MCF 10A (cell line): Measurements from ENCODE around the gene STOM. TPM values are rescaled to one million over a fixed set of nuclear protein-coding genes. Genes with fewer than 3 reads are reported as not detected.
A peak's percentile ranks its signal among the peaks of the same experiment; 100 is the strongest.

Experiments
- BruUV-seq: library from RNA; stranded (reverse); fragments of 400-500 nt; replicated peaks from 2 replicates; lab custom pipeline; 2021; lab: Mats Ljungman, UMichigan
- CTCF ChIA-PET: fragments of 300-600 bp; sonication (Branson Sonifier 250); formaldehyde crosslinking; extraction: SDS; loops from one replicate; lab custom pipeline; 2021; ENCODE audit warnings: antibody characterized with exemption, inconsistent platforms; lab: Yijun Ruan, JAX
- POLR2A ChIA-PET: fragments of 300-600, 350-650 bp; sonication (Branson Sonifier 250); formaldehyde crosslinking; extraction: SDS; loops from one replicate; lab custom pipeline; 2020; ENCODE audit warnings: antibody characterized with exemption, inconsistent platforms; lab: Yijun Ruan, JAX
- DNase-seq: peaks from one replicate; pipeline ENCODE4 v3.0.0-alpha.2; 2018; ENCODE audit not compliant: unreplicated experiment
- H3K27ac Mint-ChIP-seq: one replicate; pipeline ENCODE4 v1.8.0; 2022; ENCODE audit warnings: mild to moderate bottlenecking, low read depth, mixed read lengths; ENCODE audit not compliant: unreplicated experiment
- H3K27me3 Mint-ChIP-seq: one replicate; pipeline ENCODE4 v1.8.0; 2022; ENCODE audit warnings: mixed read lengths; ENCODE audit not compliant: insufficient read depth, unreplicated experiment
- H3K36me3 Mint-ChIP-seq: one replicate; pipeline ENCODE4 v1.8.0; 2022; ENCODE audit warnings: mild to moderate bottlenecking, moderate library complexity, mixed read lengths; ENCODE audit not compliant: insufficient read depth, unreplicated experiment
- H3K4me1 Mint-ChIP-seq: one replicate; pipeline ENCODE4 v1.8.0; 2022; ENCODE audit warnings: mixed read lengths; ENCODE audit not compliant: insufficient read depth, unreplicated experiment
- H3K4me3 Mint-ChIP-seq: one replicate; pipeline ENCODE4 v1.8.0; 2022; ENCODE audit warnings: mild to moderate bottlenecking, moderate library complexity, mixed read lengths; ENCODE audit not compliant: unreplicated experiment
- H3K9me3 Mint-ChIP-seq: one replicate; pipeline ENCODE4 v1.8.0; 2022; ENCODE audit warnings: mixed read lengths; ENCODE audit not compliant: unreplicated experiment
- intact Hi-C: fragments of 100-400 bp; cut with micrococcal nuclease; formaldehyde crosslinking; loops from 2 replicates; pipeline ENCODE4 v1.14.1; 2022
- total RNA-seq: library from RNA; stranded (reverse); gene quantifications from 2 replicates; pipeline ENCODE4 v1.2.3, GENCODE V29; 2022
- TF ChIP-seq, protein P1 (sequence below): fragments of 200-600 bp; IDR thresholded peaks from one replicate; pipeline ENCODE4 v1.8.0; 2022; ENCODE audit warnings: antibody characterized with exemption, mild to moderate bottlenecking; ENCODE audit not compliant: unreplicated experiment

The STOM gene
- total RNA-seq, 1 experiment from 2014 or later: 231 TPM

DNA sequence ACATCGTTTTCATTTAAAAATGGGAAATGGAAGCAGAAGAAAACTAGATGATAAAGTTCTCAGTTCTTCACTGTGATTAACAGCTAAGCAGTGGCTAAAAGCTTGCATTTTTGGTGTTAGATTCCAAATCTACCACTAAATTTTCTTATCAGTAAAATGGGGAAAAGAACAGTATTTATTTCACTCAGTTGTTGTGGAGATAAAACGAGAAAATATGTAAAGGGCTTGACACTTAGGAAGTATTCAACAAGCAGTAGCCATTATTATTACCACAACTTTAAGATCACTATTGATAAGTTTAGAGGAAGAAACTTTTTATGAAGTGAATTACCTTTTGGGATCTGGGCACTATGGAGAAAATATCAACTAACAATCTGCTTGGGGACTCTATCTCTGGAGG lies 4.5 kb downstream of the STOM start:
- no TSS peak for BruUV-seq
- no peak for DNase-seq
- H3K27ac Mint-ChIP-seq: peak overlapping the region; percentile 1
- peaks cover 59% of the 10 kb centered on the region for H3K36me3 Mint-ChIP-seq
- intact Hi-C loops: no loop called here
- peaks cover 40% of the 10 kb centered on the region for H3K4me1 Mint-ChIP-seq
- POLR2A ChIA-PET: interaction anchor here (0.6 to 4.4 kb wide), 8 partner anchors 8 to 150 kb away, joined by 3 to 73 read pairs (median 6); no protein-coding TSS in a partner anchor
- CTCF ChIA-PET: interaction anchor here (1.2 to 3.6 kb wide), 3 partner anchors 33 to 83 kb away, joined by 3 to 19 read pairs (median 16); no protein-coding TSS in a partner anchor
- no peaks in the 10 kb centered on the region for H3K27me3 Mint-ChIP-seq
- peak overlapping the region; percentile 56 for H3K4me3 Mint-ChIP-seq
- TF ChIP-seq, protein P1, sequence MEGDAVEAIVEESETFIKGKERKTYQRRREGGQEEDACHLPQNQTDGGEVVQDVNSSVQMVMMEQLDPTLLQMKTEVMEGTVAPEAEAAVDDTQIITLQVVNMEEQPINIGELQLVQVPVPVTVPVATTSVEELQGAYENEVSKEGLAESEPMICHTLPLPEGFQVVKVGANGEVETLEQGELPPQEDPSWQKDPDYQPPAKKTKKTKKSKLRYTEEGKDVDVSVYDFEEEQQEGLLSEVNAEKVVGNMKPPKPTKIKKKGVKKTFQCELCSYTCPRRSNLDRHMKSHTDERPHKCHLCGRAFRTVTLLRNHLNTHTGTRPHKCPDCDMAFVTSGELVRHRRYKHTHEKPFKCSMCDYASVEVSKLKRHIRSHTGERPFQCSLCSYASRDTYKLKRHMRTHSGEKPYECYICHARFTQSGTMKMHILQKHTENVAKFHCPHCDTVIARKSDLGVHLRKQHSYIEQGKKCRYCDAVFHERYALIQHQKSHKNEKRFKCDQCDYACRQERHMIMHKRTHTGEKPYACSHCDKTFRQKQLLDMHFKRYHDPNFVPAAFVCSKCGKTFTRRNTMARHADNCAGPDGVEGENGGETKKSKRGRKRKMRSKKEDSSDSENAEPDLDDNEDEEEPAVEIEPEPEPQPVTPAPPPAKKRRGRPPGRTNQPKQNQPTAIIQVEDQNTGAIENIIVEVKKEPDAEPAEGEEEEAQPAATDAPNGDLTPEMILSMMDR: no peak
- H3K9me3 Mint-ChIP-seq: peaks cover 5% of the 10 kb centered on the region

DNA sequence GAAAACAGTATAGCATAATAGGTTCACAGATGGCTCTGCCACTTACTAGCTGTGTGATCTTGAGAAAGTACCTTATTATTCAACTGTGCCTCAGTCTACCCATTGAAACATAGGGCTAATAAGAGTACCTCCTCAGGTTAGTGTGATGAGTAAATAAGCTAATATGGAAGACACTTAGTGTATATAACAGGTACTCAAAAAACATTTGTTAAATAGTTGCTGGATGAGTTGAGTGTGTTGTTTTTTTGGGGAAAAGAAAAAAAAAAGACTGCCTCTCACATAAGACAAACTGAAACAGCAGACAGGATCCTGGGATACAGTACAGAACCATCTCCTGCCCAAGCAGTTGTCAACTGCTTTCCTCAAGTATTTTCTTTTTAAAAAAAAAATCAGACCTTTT lies 5.2 kb downstream of the STOM start:
- ChIA-PET CTCF (interaction anchor here (0.8 to 3.6 kb wide), 10 partner anchors 8 to 151 kb away, joined by 3 to 19 read pairs (median 4); no protein-coding TSS in a partner anchor), POLR2A (interaction anchor here (0.6 to 4.4 kb wide), 12 partner anchors 9 to 163 kb away, joined by 3 to 73 read pairs (median 4); partner anchors contain the start of gene RAB14)
- peaks cover 65% of the 10 kb centered on the region for H3K36me3 Mint-ChIP-seq
- H3K4me1 Mint-ChIP-seq: peaks cover 35% of the 10 kb centered on the region
- H3K9me3 Mint-ChIP-seq: no peaks in the 10 kb centered on the region
- peak overlapping the region; percentile 1 for H3K27ac Mint-ChIP-seq
- intact Hi-C loops: no loop called here
- no peaks in the 10 kb centered on the region for H3K27me3 Mint-ChIP-seq
- H3K4me3 Mint-ChIP-seq: peak overlapping the region; percentile 56
- TF ChIP-seq, protein P1: no peak
- no TSS peak for BruUV-seq
- no peak for DNase-seq

- intact Hi-C loops: no loop called here
- peaks cover 71% of the 10 kb centered on the region for H3K36me3 Mint-ChIP-seq
- no peaks in the 10 kb centered on the region for H3K27me3 Mint-ChIP-seq
- CTCF ChIA-PET: interaction anchor here (0.7 to 3.6 kb wide), 10 partner anchors 9 to 150 kb away, joined by 3 to 19 read pairs (median 4); no protein-coding TSS in a partner anchor
- DNase-seq: no peak
- peak overlapping the region; percentile 20 for H3K4me3 Mint-ChIP-seq
- H3K4me1 Mint-ChIP-seq: peaks cover 40% of the 10 kb centered on the region
- H3K27ac Mint-ChIP-seq: peak overlapping the region; percentile 1
- POLR2A ChIA-PET: interaction anchor here (0.7 to 4.4 kb wide), 15 partner anchors 10 to 570 kb away, joined by 3 to 73 read pairs (median 6); partner anchors contain the start of gene RAB14
- BruUV-seq: no TSS peak
- TF ChIP-seq, protein P1: no peak
- H3K9me3 Mint-ChIP-seq: no peaks in the 10 kb centered on the region
These were observed 6.0 kb downstream of the STOM start for GRCh38 chr9:121364077-121364476.

- CTCF ChIA-PET: interaction anchor here (0.7 to 3.6 kb wide), 8 partner anchors 10 to 150 kb away, joined by 3 to 19 read pairs (median 4); no protein-coding TSS in a partner anchor
- no peak for DNase-seq
These were observed 6.5 kb downstream of the STOM start for GRCh38 chr9:121363622-121363961.

More at GRCh38 chr9:121363622-121363961, 6.5 kb downstream of the STOM start:
- BruUV-seq: no TSS peak
- Mint-ChIP-seq H3K27ac (peak overlapping the region; percentile 1), H3K9me3 (no peaks in the 10 kb centered on the region), H3K27me3 (no peaks in the 10 kb centered on the region), H3K4me3 (peak overlapping the region; percentile 20), H3K4me1 (peaks cover 45% of the 10 kb centered on the region), H3K36me3 (peaks cover 71% of the 10 kb centered on the region)
- intact Hi-C loops: no loop called here
- TF ChIP-seq, protein P1: no peak
- POLR2A ChIA-PET: interaction anchor here (0.7 to 4.4 kb wide), 15 partner anchors 10 to 570 kb away, joined by 3 to 73 read pairs (median 5); partner anchors contain the start of gene RAB14
